SU-DHL-6 (cell line): ENCODE results near the gene PTPRA.

ENCODE experiments used
- H2AFZ ChIP-seq: fragments of 200-600 bp; sonication (generic); 2 replicates; pipeline ENCODE4 v1.6.1; 2014; ENCODE audit warnings: low read depth, mild to moderate bottlenecking, moderate library complexity, mixed read lengths, antibody characterized with exemption, low read length; ENCODE audit not compliant: severe bottlenecking
- H3F3A ChIP-seq: fragments of 200-600 bp; shearing (Covaris generic); 2 replicates; pipeline ENCODE4 v1.6.0; 2016; ENCODE audit warnings: antibody characterized with exemption, mild to moderate bottlenecking; ENCODE audit not compliant: insufficient read depth
- H3K27ac ChIP-seq: fragments of 200-600 bp; sonication (generic); 2 replicates; pipeline ENCODE4 v1.5.1; 2016; ENCODE audit warnings: low read depth, mild to moderate bottlenecking, low read length, moderate library complexity, mixed read lengths
- H3K27me3 ChIP-seq: fragments of 200-600 bp; sonication (generic), shearing (Covaris generic); 2 replicates; pipeline ENCODE4 v1.6.0; 2014; ENCODE audit warnings: mild to moderate bottlenecking, low read length
- H3K36me3 ChIP-seq: fragments of 200-600 bp; sonication (generic); 2 replicates; pipeline ENCODE4 v1.6.1; 2014; ENCODE audit warnings: mild to moderate bottlenecking, low read length, mixed read lengths
- H3K4me2 ChIP-seq: fragments of 300-600, 200-600 bp; shearing (Covaris generic), sonication (generic); 2 replicates; pipeline ENCODE4 v1.6.0; 2014; ENCODE audit warnings: low read length, low read depth, mild to moderate bottlenecking; ENCODE audit not compliant: poor library complexity, severe bottlenecking
- H3K4me3 ChIP-seq: fragments of 200-600 bp; sonication (generic); 2 replicates; pipeline ENCODE4 v1.5.1; 2014; ENCODE audit warnings: antibody characterized with exemption, low read length, mild to moderate bottlenecking, mixed read lengths; ENCODE audit not compliant: insufficient read depth, poor library complexity, severe bottlenecking
- H3K79me2 ChIP-seq: fragments of 200-600 bp; sonication (generic); 2 replicates; pipeline ENCODE4 v1.6.1; 2014; ENCODE audit warnings: mild to moderate bottlenecking, low read length, moderate library complexity; ENCODE audit not compliant: insufficient read depth
- H3K9ac ChIP-seq: fragments of 200-600 bp; sonication (generic); 2 replicates; pipeline ENCODE4 v1.7.0; 2014; ENCODE audit warnings: mild to moderate bottlenecking, low read length
- H3K9me2 ChIP-seq: fragments of 200-600 bp; sonication (generic); replicated peaks from 2 replicates; pipeline ENCODE4 v1.6.1; 2014; ENCODE audit warnings: low read length; ENCODE audit not compliant: insufficient read depth
- H3K9me3 ChIP-seq: fragments of 200-600 bp; sonication (generic); 2 replicates; pipeline ENCODE4 v1.6.1; 2014; ENCODE audit warnings: low read length, mixed read lengths; ENCODE audit not compliant: insufficient read depth
- H4K20me1 ChIP-seq: fragments of 200-600 bp; sonication (generic); 2 replicates; pipeline ENCODE4 v1.6.1; 2014; ENCODE audit warnings: low read depth, mild to moderate bottlenecking, antibody characterized with exemption, low read length, moderate library complexity, mixed read lengths
- EZH2phosphoT487 ChIP-seq: fragments of 200-600 bp; sonication (generic), shearing (Covaris generic); conservative IDR thresholded peaks from 2 replicates; pipeline ENCODE4 v1.6.1; 2018; ENCODE audit warnings: mild to moderate bottlenecking, antibody characterized with exemption, low read length, moderate library complexity, mixed read lengths
- TF ChIP-seq, protein P1 (sequence below): fragments of 200-600 bp; sonication (generic); IDR thresholded peaks from one replicate; pipeline ENCODE4 v1.5.1; 2017; ENCODE audit warnings: antibody characterized with exemption, mild to moderate bottlenecking, low read length, moderate library complexity; ENCODE audit not compliant: insufficient read depth, poor library complexity, severe bottlenecking

The PTPRA gene

GRCh38 chr20:3045042-3045815, 171.9 kb downstream of the PTPRA start:
- H3K36me3 ChIP-seq = no peaks in the 10 kb centered on the region; the same call in 1 of the 2 replicates
- peak overlapping the region; percentile 89 for H3K9ac ChIP-seq
- no peaks in the 10 kb centered on the region for H3K9me2 ChIP-seq
- H2AFZ ChIP-seq = peak overlapping the region; percentile 76
- H3K4me3 ChIP-seq = peak overlapping the region; percentile 69
- peak overlapping the region; percentile 77 for H3K4me2 ChIP-seq
- TF ChIP-seq EZH2phosphoT487 = no peak
- TF ChIP-seq, protein P1, sequence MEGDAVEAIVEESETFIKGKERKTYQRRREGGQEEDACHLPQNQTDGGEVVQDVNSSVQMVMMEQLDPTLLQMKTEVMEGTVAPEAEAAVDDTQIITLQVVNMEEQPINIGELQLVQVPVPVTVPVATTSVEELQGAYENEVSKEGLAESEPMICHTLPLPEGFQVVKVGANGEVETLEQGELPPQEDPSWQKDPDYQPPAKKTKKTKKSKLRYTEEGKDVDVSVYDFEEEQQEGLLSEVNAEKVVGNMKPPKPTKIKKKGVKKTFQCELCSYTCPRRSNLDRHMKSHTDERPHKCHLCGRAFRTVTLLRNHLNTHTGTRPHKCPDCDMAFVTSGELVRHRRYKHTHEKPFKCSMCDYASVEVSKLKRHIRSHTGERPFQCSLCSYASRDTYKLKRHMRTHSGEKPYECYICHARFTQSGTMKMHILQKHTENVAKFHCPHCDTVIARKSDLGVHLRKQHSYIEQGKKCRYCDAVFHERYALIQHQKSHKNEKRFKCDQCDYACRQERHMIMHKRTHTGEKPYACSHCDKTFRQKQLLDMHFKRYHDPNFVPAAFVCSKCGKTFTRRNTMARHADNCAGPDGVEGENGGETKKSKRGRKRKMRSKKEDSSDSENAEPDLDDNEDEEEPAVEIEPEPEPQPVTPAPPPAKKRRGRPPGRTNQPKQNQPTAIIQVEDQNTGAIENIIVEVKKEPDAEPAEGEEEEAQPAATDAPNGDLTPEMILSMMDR = no peak
- H4K20me1 ChIP-seq = no peaks in the 10 kb centered on the region
- no peaks in the 10 kb centered on the region for H3K27me3 ChIP-seq
- no peaks in the 10 kb centered on the region for H3K9me3 ChIP-seq
- H3K27ac ChIP-seq = peak overlapping the region; percentile 60
- H3K79me2 ChIP-seq = peaks cover 9% of the 10 kb centered on the region
- no peaks in the 10 kb centered on the region for H3F3A ChIP-seq

DNA sequence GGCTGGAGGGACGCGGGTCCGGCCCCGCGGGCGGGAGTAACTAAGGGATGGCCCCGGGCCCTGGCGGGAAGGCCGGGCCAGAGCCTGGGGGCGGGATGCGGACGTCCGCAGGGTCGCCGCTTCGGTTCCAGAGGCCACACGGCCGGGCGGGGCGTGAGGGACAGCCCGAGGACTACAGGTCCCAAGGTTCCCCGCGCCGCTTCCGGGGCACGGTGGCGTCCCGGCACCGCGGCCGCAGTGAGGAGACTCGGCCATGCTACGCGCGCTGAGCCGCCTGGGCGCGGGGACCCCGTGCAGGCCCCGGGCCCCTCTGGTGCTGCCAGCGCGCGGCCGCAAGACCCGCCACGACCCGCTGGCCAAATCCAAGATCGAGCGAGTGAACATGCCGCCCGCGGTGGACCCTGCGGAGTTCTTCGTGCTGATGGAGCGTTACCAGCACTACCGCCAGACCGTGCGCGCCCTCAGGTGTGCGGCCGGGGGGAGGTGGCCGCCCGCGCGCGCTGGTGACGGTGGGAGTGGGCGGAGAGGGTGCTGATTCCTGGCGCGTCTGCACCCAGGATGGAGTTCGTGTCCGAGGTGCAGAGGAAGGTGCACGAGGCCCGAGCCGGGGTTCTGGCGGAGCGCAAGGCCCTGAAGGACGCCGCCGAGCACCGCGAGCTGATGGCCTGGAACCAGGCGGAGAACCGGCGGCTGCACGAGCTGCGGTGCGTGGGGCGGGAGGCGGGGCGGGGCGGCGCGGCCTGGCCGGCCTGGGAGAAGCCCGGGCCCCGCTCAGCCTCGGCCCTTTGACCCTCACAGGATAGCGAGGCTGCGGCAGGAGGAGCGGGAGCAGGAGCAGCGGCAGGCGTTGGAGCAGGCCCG, 172.8 kb downstream of the PTPRA start, which contains the start of gene MRPS26:
MRPS26 (plus strand) TSS at position 237 of the 861 bp plus-strand sequence; CDS start at position 254, 17 bp downstream.
- peak within 1 kb of the TSS; percentile 77 for H3K4me2 ChIP-seq
- peak within 1 kb of the TSS; percentile 69 for H3K4me3 ChIP-seq
- H4K20me1 ChIP-seq = no peaks in the 10 kb centered on the region
- 0 out of 2 replicates have a peak, but pooled peaks cover 4% of the 10 kb centered on the region for H3F3A ChIP-seq
- peak within 1 kb of the TSS; percentile 60 for H3K27ac ChIP-seq
- H3K36me3 ChIP-seq = no peaks in the 10 kb centered on the region; the same call in 1 of the 2 replicates
- peak within 1 kb of the TSS; percentile 89 for H3K9ac ChIP-seq
- H3K79me2 ChIP-seq = peaks cover 9% of the 10 kb centered on the region
- H3K27me3 ChIP-seq = no peaks in the 10 kb centered on the region
- H2AFZ ChIP-seq = peak within 1 kb of the TSS; percentile 76
- TF ChIP-seq EZH2phosphoT487 = no peak
- TF ChIP-seq, protein P1 = no peak
- no peaks in the 10 kb centered on the region for H3K9me2 ChIP-seq
- H3K9me3 ChIP-seq = no peaks in the 10 kb centered on the region

- peak overlapping the region; percentile 76 for H2AFZ ChIP-seq
Measured at GRCh38 chr20:3046677-3047462, 173.6 kb downstream of the PTPRA start.

More at GRCh38 chr20:3046677-3047462, 173.6 kb downstream of the PTPRA start:
- peak overlapping the region; percentile 77 for H3K4me2 ChIP-seq
- H3K9ac ChIP-seq = peak overlapping the region; percentile 89
- H3K27me3 ChIP-seq = no peaks in the 10 kb centered on the region
- TF ChIP-seq, protein P1 = no peak
- no peak for TF ChIP-seq EZH2phosphoT487
- peak overlapping the region; percentile 60; the same call in 1 of the 2 replicates for H3K27ac ChIP-seq
- no peaks in the 10 kb centered on the region for H3K9me2 ChIP-seq
- H3F3A ChIP-seq = 0 out of 2 replicates have a peak, but pooled peaks cover 6% of the 10 kb centered on the region
- no peaks in the 10 kb centered on the region for H4K20me1 ChIP-seq
- H3K36me3 ChIP-seq = no peaks in the 10 kb centered on the region; the same call in 1 of the 2 replicates
- H3K9me3 ChIP-seq = no peaks in the 10 kb centered on the region
- peak overlapping the region; percentile 69 for H3K4me3 ChIP-seq
- H3K79me2 ChIP-seq = peaks cover 9% of the 10 kb centered on the region
